Stimulated activated naive CD4-positive, alpha-beta T cell treated with Interleukin-2 at 50 U/mL for 16 hours (primary cell): ENCODE results near the gene NEDD4.
"Not testable (repeated sequence)": the region's sequence is repeated elsewhere in the genome, so short reads cannot be mapped to it uniquely, and the experiment has no call there.

Source experiments
- DNase-seq: peaks from one replicate; lab custom pipeline; 2025; lab: John Stamatoyannopoulos, UW

NEDD4 gene

DNA sequence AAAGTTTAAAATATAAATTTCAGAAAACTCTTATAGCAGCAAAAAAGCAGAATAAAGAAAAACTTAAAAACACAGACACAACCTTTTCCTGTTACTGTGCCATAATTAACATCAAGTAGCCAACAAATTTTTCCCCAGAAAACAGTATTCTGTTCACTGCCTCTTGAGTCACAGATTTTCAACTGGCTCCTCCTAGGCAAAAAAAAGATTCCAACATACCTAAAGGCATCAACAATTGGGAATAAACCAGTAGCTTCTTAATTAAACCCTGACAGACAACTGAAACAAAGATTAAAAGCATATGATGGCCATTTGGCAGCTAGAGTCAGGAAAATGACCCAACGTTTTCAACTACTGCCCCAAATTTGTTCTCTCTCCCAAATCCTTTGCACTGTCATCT lies 10.9 kb upstream of the NEDD4 start:
- DNase-seq = not testable (repeated sequence)

DNA sequence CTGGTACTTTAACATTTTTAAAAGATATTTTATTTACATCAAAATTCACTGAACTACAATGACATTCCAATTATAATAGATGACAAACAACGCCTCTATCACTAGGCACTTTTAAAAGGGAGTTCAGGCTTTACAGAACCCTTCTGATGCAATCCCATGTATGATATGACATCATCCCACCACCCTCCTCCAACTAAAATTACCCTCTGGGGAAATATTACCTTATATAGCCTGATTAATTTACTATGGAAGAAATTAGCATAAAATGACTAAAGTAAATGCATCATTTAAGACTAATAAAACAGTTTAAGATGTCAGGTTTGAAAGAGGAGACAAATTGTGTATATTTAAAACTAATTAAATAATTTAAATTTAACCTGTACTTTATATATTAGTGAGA lies 10.4 kb upstream of the NEDD4 start:
- DNase-seq = not testable (repeated sequence)

DNA sequence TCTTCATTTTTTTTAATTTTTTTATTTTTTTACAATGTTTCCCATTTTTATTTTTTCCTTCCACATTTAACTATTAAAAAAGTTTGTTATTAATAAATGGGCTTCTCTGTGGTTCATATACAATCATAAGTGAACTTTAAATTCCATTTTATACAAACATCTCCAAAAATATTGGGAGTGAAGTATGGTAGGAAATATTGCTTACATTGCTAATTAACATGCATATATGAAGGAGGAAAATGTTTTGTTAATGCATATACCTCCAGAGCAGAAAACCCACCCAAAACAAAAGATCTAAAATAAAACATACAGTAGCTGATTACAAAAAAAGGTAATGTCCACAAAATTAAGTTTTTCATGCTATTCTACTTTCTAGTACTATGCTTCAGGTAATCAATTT lies 9.9 kb upstream of the NEDD4 start:
- DNase-seq = not testable (repeated sequence)

DNA sequence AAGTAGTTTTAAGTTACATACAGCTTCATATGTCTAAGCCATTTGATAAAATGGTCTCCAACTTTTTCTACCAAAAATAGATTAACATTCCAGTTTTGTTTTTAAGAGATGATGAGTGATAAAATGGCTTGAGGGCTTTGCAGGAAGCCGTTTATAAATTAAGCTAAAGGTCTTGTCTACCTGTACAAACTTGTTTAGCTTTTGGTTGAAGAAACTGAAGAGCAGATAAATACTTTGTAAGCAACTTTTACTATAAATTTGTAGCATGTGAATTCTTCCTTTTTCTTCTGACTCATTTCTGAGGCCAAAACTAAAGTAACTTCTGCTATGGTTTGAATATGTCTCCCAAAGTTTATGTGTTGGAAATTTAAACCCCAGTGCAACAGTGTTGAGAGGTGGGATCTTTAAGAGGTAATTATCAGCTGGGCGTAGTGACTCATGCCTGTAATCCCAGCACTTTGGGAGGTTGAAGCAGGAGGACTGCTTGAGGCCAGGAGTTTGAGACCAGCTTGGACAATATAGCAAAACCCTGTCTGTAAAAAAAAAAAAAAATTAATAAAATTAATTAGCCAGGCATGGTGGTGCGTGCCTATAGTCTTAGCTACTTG lies 8.2 kb upstream of the NEDD4 start:
- no peak for DNase-seq

DNA sequence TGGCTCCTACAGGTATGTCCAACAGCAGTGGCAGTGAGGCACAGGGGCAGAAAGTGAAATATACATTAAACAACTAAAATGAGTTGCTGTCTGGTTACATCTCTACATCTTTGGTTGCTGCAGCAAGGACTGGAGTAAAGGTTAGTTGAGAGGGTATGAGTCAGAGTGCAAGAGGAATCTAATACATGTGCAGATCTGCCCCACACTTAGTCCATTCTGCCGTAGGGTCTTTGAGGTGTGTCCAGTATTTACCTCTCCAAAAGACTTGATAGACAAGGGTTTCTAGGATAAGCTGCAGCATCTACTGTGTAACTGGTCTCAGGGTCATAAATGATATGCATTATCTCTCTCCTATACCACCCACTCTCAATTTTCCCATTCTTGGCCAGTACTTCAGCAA lies 6.2 kb upstream of the NEDD4 start:
- no peak for DNase-seq

DNA sequence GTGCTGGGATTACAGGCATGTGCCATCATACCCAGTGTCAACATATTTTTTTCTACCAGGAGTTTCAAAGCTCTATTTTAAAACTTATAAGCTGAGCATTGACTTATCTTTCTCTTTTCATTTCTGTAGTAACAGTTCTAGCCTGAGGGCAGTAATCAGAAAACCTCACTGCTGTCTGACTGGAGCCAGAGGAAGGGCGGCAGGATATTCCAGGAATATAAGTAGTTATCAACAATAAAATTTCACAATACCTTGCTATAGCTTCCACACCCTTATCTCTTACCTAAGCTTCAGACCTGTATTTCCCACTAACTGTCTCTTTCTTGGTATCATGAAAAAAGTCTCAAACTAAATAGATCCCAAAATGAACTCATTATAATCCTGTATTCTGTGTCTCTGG lies 5.1 kb upstream of the NEDD4 start:
- DNase-seq = no peak

DNA sequence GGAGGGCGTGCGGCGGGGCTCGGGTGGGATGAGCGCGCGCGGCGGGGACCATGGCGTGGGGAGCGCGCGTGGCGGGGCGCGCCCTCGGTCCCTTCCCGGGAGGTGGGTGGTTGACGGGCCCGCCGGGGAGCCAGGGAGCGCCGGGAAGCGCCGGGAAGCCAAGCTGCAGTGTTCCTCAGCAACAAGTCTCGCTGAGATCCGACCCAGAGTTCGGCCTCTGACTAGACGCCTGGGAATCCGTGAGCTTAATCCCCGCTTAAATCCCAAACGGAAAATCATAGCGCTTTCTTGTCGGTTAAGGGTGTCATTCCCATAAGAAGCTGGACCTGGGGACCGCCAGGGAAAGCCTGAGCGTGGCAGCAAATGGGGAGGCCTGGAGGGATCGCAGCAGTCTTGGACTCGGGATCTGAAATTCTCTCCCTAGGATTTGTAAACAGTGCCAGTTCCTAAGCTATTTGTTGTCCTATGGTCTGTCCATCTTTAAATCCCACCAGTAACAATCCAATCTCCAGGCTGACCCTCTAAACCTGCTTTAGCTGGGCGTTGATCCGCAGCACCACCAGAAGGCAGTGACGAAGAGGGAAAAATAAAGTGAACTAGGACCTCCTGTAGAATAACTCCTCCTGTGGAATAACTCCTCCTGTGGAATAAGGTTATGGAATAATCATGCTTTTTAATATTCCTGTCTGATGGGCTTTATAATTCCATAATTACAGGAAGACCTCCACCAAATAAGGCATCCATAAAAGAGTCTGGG lies 570 bp upstream of the NEDD4 start:
- DNase-seq = no peak

DNA sequence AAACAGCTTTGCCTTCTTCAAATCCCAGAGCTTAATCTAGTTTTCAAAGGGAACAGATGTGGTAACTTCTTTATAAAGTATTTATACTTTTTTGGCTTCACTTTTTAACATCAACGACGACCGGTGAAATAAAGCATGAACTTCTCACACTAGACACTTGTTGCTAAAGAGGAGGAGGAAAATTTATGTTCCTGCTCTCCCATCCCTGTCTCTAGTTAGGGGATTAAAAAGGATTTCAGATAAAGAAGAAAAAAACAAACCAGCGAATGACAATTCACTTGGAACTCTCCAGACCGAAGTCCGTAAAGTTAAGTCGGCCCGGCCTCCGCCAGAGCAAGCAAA lies 672 bp downstream of the NEDD4 start:
- no peak for DNase-seq

DNA sequence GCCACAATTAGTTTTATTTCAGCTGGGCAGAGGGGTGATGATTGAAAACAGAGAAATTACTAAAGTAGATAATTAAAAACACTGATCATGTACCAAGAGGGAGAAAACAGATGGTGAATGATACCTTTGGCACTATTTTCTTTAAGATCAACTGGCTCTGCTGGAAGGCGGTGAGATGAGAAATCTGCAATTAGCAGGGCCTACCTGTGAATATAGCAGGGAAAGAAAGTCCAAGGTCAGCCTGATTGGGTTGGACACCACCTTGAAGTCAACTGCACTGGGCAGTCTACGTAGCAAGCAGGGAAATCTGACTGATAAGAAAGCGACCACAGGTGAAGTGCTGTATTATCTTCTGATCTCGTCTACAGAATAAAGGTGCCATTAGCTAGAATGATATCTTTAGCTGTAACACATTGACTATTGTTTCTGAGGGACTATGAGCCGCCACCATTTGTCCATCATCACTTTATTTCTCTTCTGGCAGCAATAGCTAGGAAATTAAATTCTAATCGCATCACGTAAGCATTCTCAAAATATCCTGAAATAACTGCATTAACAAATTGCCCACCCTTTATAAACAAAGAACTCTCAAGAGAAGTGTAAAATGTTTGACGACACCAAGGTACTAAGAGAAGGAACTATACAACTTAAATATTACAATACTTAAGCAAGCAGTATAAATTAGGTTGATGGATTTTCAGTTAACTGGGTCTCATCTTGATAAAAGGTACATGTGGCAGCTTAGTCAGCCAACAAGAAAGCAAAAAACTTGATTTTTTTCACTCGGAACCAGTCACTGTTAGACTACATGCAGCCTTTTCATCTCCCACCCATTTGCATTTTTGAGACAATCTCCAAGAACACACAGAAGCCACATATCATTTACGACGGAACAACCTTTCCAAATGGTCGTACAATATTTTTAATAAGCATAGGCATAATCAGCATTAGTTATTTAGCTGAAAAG lies 1.3 kb downstream of the NEDD4 start:
- DNase-seq = no peak

DNA sequence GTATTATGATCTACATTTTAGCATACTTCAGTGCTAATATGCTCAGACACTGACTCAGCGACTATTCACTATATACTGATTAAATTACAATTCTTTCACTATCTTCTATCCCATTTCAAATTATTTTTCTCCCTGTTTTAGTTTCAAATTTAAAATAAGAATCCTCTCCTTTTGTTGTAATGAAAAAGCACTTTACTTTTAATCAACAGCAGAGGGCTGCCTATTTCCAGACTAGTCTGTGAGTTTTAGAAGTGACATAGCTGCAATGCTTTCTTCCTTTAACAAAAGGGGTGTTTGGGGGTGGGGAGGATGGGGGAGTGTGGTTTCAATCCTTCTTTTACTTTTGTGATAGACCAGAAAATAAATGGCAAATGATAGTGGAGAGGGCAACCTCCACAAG lies 2.4 kb downstream of the NEDD4 start:
- no peak for DNase-seq

DNA sequence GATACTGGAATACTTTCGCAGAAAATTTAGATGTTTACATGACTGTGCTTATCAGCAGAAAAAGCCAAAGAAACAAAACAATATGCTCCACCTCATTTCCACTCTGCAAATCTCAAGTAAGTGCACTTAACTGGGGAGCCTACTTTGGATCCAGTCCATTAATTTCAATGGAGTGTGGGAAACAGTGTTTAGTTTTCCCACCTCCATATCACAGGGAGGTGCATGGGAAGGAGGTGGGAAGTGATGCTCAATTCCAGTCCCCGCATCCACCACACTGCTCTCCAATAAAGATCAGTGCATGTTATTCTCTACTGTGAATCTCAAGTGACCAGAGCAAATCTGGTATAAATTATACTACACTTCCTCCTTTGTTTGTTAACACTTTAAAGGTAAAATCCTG lies 2.9 kb downstream of the NEDD4 start:
- no peak for DNase-seq

DNA sequence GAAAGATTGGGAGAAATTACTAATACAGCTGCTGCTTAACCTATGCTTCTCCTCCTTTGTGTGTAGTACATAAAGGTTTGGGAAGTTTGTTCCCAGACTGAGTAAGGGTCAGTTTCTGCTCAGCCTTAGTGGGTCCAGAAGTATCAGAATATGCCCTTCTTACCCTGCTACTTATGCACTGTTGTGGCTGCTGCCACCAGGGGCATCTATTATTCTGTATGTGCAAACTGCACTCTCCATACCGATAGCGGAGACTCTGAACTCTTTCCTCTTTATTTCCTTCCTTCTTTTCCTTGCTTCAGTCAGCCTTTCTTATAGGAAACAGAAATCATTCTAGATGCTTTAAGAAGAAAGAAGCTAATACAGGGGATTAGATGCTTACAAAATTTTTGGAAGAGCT lies 4.0 kb downstream of the NEDD4 start:
- no peak for DNase-seq

DNA sequence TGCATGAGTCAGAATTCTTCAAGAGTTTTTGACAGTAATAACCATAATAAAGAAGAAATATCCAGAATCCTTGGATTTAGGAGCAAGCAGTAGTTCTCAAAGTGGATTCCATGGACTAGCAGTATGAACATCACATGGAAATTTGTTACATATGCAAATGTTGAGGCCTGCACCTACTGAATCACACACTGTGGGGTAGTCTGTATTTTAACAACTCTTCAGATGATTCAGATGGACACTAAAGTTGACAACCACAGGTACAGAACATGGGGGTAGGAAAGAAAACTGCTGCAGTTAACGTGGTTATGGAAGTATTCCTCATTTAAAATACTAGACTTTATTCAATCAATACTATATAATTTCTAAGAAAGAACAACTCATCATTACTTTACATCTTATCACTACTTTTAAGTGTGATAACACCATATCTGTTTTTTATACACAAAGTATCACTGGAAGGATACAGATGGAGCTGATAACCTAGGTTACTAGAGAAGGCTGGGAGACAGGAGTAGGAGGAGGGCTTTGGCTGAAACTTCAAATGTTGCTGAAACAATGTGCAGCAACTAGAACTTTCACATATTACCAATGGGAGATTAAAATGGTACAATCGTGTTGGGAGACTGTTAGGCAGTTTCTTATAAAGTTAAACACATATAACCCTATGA lies 11.7 kb downstream of the NEDD4 start:
- no peak for DNase-seq

DNA sequence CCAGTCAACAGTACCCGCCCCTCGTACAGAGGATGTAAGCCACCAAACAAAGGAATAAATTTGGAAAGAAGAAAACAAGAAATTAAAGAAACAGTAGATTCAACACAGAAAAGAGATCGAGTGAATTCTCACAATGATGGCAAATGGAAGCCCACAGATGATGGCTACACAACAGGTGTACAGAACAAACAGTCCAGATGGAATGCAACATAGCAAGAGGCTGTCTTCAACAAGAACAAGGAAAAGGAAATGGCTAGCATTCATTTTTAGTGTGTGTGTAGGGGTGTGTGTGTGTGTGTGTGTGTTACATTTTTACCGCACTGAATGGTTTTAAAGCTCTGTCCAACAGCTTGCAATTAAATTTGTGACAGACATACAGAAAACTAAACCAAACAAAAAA lies 12.9 kb downstream of the NEDD4 start:
- DNase-seq = no peak

DNA sequence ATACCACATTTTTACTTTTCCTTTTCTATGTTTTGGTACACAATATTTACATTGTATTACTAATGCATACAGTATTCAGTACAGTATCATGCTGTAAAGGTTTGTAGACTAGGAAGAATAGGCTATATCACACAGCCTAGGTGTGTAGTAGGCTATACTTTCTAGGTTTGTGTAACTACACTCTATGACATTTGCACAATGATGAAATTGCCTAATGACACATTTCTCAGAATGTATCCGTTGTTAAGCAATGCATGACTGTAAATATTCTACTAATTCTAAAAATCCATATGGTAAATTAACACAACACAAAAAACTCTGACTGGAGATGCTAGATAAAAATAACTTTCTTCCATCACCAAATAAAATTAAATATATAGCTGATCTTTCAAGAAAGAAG lies 16.2 kb downstream of the NEDD4 start:
- no peak for DNase-seq

DNA sequence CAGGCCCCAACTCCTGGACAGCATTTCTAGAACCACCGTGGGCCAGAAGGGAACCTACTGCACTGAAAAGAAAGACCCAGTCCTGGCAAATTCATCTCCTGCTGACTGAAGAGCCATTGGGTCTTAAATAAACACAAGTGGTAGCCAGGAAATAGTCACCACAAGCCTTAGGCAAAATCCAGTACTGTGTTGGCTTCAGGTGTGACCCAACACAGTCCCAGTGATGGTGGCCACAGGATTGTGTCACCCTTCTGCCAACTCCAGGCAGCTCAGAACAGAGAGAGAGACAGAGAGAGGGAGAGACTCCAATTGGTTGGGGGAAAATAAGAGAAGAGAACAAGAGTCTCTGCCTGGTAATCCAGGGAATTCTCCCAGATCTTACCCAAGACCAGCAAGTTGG lies 23.1 kb downstream of the NEDD4 start:
- no peak for DNase-seq

DNA sequence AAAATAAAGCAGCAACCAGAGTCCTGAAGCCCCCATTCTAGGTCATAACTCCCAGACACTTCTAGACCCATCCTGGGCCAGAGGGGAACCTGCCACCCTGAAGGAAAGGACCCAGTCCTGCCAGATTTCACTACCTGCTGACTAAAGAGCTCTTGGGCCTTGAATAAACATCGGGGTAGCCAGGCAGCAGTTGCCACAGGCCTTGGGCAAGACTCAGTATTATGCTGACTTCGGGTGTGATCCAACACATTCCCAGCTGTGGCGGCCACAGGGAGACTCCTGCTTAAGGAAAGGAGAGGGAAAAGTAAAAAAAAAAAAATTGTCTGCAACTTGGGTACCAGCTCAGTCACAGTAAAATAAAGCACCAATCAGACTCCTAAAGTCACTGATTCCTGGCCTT lies 23.8 kb downstream of the NEDD4 start:
- DNase-seq = no peak

DNA sequence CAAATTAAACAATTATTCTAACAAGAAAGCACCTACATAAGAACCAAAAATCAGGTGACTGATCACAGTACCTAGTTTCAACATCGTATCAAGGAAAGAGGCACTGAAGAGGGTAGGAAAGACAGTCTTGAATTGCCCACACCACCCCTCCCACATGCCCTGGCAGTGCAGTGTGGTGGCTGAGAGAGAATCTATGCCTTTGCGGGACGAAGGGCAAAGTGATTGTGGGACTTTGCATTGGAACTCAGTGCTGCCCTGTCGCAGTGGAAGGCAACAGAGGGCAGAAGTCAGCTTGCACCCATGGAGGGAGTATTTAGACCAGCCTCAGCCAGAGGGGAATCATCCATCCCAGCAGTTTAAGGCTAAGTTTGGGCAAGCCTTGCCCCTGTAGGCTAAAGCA lies 24.5 kb downstream of the NEDD4 start:
- DNase-seq = no peak

DNA sequence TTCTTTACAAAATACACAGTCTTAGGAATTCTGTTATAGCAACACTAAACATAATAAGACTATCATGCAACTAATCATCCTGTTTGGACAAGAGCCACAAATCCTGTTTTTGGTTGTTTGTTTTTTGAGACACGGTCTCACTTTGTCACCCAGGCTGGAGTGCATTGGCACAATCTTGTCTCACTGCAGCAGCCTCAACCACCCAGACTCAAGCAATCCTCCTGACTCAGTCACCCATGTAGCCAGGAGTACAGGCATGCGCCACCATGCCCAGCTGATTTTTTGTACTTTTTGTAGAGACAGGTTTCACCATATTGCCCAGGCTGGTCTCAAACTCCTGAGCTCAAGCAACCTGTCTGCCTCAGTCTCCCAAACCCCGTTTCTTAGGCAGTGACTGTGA lies 28.3 kb downstream of the NEDD4 start:
- no peak for DNase-seq

DNA sequence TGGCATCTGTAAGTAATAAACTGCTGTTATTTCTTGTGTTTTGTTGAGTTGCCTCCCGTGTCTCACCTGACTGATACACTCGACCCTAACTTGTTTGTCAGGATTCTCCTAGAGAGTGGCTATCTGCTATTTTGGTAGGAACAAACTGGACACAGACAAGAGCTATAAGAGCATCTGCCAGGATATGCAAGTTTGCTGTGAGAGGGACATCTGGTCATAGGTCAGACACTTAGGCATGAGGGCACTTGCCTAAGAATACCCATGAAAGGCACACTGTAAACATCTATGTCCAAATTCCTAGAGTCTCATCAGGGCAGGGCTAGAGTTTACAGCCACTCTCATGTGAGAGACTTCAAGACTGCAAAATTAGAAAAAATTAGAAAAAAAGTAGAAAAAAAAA lies 32.5 kb downstream of the NEDD4 start:
- no peak for DNase-seq

DNA sequence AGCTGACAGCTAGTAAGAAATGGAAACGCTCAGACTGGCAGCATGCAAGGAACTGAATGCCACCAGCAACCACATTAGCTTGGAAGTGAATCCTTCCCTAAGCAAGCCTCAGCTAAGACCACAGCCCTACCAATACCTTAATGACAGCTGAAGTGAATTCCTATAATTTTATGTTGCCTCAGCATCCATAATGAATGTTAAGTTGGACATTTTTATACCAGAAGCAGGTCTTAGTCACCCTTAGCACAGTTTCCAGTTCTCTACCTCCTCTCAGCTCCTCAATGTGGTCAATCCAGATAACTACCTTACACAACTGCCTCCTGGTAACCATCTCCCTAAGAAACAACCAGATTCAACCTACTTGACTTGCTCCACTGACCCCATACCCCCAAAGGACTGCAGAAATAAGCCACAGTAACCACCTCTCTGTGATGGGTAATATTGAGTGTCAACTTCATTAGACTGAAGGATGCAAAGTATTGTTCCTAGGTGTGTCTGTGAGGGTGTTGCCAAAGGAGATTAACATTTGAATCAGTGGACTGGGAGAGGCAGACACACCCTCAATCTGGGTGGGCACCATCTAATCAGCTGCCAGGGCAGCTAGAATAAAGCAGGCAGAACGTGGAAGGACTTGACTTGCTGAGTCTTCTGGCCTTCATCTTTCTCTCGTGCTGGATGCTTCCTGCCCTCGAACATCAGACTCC lies 33.5 kb downstream of the NEDD4 start:
- no peak for DNase-seq

DNA sequence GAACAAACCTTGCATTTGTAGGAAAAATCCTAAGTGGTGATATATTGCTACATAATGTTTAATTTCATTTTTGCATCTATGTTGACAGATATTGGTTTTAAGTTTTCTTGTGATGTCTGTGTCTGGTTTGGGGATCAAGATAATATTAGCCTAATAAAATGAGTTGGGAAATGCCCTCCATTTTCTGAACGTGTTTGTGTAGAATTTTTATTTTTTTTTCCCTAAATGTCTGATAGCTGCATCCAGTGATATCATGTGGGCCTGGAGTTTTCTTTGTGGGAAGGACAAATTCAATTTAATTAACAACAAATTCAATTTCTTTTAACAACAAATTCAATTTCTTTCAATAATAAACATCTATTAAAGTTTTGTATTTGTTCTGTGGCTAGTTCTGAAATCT lies 35.1 kb downstream of the NEDD4 start:
- no peak for DNase-seq
